GM21786 (cell line): ENCODE results near the gene EML6.
A peak's percentile ranks its signal among the peaks of the same experiment; 100 is the strongest.

Experiments
- ATAC-seq: cut with Tn5 transposase; IDR thresholded peaks from one replicate; pipeline ENCODE4 v1.9.1; 2021; ENCODE audit not compliant: unreplicated experiment

The EML6 gene

DNA sequence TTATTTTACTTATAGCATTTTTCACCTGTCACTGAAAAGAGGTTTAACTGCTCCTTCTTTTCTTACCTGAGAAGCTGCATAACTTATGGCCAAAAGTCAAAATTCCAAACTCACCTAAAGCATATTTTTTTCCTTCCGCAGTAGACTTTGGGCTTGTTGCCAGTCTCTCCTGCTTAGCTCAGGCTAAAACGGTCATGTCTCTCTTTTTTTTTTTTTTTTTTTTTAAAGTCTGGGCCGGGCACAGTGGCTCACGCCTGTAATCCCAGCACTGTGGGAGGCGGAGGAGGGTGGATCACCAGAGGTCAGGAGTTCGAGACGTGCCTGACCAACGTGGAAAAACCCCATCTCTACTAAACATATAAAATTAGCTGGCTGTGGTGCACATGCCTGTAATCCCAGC is 213.3 kb downstream of the EML6 start:
- ATAC-seq: no peak

DNA sequence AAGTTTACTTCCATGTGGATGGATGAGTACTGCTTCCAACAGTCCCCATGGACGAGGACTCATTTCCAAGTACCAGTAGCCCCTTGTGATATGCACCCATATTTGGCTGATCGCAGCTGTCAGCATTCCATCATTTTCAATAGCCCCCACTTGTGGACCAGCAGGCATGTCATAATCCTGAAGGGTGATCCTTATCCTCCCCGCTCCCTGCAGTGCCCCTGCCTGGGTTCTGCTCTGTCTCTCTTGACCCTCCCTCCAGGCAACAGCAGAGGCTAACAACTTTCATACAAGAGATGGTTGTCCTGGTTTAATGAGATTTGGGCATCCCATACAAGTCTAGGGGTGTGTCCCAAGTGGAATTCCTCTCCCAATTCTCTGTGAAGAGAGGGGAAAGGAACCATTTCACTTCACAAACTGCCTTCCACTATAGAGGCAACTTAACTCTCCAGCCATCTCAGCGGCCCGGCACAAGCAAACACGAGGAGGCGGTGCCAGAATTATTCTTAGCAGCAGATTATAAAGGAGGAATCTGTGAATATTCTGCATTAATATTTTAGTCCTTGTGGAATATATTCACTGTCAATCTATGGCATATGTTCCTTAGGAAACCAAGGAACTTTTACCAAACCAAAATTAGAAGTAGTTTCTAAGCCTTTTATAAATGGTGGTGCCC is 216.1 kb downstream of the EML6 start:
- ATAC-seq: no peak

DNA sequence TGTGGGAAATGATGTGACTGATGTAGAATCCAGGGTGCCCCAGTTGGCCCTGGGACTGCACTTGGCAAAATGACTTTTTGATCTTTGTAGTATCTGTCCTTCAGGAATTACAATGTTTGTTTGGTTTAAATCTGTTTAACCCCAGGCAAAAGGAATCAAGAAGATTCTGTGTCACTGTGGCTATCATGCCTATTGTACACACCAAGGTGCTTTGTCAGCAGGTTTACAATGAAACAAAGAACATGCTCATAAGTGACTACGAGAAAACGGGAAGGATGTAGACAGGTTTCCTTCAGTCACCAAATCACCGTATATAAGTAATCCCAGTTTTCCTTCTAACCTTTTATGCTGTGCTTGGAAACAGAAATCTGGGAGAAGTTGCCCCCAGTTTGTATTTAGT is 217.3 kb downstream of the EML6 start:
- ATAC-seq: no peak

DNA sequence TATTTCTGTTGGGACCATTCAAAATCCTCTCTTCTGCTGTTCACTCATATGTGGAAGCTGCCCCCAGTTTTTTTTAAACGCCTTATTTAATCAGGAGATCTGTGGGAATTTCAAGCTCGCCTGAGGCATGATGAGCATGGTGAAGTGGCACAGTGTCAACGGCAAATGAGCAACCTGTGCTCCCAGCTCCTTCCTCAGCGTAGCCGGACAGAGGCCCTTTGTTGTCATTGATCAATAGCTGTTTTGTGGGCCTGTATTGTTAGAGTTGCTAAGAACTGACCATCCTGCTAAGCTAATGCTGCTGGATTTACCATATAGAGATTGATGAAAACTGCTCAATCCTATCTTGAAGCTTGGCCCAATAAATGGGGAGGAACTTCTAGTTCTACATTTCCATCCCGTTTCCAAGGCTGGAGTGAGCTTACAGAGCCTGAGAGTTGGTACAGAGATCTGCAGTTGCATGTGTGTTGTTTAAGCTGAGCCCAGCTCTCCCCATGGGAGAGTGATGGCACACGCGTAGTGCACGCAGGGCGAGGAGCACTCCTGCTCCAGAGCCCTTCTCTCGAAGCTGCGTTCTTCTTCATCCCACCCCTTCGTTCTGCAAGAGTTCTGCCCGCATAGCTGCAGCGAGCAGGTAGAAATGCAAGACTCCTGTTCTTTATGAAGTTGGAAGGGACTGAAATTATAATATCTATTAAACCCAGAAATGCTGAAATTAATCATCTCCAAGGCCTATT is 218.0 kb downstream of the EML6 start:
- ATAC-seq: no peak

DNA sequence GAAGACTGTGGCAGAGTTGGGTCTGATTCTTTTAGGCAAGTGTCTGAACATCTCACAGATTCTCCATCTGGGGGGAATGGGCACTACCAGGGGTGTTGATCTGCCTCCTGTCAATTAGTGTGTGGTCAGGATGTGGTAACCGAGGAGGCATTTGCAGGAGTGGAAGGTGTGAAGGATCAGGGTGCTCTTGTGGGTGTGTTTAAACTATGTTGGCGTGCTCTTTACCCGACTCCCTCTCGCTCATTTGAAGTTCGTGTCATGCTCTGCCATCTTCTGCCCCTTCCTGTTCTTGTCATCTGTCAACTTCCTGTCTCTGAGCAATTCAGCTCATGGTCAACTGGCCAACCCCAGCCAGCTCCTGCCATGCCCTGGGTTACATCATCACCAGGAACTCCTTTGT is 218.9 kb downstream of the EML6 start:
- ATAC-seq: no peak

DNA sequence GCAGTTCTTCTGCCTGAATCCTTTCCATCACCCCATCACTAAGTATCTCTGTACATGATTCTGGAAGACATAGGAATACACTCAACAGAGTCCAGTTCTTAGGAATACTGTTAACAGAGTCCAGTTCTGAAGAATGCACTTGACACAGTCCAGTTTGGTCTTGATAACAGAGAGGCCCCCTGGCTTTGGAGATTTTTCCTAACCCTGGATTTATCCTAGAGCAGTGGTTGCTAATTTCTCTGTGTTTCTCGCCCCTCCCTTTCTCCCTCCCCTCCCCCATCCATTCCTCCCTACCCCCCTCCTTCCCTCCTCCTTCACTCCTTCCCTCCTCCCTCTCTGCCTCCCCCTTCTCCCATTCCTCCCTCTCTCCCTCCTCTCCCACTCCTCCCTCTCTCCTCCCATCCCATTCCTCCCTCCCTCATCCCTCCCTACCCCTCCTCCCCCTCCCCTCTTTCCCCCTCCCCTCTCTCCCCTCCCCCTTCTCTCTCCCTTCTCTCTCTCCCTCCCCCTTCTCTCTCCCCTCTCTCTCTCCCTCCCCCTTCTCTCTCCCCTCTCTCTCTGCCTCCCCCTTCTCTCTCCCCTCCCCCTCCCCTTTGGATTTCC is 221.4 kb downstream of the EML6 start:
- ATAC-seq: no peak

DNA sequence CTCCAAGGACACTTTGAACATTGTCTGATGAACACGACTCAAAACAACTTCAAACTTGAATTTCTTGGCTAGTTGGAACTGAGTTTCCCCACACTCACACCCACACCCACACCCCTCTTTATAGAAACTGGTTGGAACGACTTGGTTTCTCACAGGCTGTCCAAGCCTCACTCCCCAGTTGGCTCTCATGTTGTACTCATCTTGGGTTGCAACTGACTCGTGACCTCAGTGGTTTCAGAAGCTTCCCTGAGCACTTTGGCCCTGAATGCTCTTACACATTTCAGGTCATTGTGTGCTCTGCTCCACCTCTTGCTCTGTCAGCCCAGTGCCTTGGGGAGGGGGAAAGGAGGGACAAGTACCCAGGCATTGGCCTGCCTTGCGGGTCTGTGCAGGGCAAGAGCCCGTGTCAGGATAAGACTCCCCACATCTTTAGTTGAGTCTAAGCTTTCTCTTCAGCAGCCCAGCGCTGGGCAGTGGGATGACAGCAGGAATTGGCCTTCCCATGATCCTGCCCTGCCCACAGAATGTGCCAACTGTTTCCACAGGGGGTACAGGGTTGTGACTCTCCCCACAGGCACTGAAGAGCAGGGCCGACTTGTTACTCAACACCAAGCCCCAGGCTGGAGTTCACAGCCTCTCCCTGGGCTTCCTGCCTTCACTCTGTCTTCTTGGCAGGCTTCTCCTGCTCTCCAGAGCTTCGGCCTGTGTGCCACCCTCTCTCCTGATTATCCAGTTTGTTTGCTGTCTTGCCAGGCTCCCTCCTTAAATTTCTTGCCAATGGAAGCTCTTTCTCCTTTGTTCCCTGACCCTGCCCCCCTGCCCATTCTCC is 222.1 kb downstream of the EML6 start:
- ATAC-seq: peak; percentile 72

DNA sequence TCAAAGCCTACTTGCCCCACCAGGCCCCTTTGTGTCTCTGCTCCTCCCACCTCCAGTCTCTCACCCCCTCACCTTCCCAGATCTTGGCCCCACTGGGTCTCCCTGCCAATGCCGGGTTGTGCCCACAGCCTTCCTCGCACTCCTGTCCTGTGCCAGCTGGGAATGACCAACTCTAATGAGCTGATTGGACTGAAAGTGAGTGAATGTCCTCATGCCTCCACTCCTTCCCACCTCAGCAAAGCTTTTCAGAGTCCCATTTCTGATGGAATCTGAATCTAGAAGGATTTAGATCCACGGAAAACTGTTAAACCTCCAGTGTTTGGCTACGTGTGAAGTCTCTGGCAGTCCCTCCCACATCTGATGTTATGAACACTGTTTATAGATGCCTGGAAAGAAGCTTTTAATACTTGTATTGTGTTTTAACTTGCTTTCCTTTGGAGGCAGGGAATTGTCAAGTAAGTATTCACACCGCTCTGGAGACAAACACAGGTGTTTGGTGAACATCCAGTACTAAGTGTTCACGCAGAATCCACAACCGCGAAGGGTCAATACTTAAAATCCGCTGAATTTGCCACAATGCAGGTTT is 222.9 kb downstream of the EML6 start:
- no peak for ATAC-seq

DNA sequence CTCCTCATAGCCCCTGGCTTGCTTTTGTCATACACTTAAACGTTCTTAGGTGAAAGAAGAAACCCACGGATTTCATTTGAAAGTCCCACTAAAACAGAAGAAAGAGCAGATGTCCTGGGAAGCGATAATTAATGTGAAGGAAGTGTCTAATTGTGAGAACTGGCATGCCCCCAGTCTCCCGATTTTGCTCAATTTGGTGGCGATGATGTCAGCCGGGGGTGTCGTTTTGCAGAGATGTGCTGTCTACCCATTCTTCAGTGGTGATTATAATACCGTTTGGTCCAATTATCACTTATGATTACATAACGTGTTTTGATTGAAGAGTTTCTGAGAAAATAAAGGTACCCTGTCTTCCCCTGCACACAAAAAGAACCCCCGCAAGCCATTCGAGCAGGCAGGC is 223.7 kb downstream of the EML6 start:
- no peak for ATAC-seq

DNA sequence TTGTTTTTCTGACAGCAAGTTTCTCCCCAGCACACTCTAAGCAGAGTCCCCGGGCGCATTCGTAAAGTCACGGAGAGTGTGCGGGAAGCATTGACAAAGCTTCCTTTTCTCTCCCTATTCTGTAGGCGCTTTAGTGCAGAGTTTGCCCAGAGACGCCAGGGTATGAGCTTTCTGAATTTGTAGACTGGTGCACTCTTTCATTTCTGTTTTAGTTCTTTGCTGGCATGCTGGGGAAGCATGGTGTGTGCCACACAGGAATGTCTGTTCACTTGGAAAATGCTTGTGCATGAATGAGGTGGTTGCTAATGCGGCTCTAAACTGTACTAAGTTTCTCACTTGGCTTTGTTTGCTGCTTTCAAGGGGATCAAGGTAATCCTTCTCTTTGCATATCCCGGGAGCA is 224.2 kb downstream of the EML6 start:
- ATAC-seq: no peak

DNA sequence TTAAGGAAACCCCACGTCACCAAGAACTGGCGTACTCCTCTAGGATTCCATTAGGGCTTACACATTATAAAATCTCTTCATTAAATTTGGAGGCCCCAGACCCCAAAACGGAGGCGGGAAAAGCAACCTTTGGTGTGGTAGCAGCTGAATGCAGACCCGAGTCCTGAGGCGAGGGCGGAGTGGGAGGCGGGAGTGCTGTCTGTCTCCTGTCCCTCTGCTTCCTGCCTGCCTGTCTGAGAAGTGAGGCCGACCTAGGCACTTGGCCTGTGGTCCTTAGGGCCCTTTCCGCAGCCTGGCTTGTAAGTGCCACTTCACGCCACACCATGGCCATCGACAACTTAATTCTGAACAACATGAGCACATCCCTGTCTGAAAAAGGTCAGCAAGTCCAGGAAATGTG is 224.7 kb downstream of the EML6 start:
- ATAC-seq: no peak

DNA sequence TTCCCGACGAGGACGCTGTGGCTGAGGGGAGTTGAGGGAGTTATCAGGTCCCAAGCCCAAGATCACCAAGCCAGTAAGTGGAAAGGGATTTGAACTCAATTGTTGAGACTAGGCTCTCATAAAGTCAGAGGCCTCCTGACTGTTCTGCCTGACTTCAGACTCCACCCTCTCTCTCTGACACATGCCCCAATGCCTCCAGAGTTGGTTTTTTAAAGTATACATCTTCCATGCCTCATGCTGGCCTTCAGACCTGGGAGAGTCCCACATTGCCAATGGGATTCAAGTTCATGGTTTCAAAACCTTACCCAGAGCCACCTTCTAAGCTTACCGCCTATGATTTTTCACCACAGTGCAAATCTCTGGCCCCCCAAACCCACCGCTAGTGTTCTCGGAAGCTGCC is 226.0 kb downstream of the EML6 start:
- no peak for ATAC-seq

DNA sequence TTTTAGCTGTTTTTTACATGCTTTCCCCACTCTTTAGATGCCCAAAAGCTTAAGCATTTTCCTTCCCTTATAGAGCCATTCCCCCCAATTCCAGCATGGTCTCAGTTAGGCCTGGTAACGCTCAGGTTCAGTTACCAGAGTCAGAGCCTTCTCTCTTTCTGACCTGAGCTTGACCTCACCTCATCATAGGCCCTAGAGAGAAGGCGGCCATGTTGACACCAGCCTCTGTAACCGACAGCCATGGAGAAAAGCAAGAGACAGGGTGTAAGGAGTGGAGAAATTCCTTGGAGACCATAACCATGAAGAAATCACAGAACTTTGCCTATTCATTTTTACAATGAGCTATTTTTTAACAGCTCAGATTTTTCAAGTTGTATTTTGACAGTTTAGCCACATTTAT is 227.3 kb downstream of the EML6 start:
- no peak for ATAC-seq

DNA sequence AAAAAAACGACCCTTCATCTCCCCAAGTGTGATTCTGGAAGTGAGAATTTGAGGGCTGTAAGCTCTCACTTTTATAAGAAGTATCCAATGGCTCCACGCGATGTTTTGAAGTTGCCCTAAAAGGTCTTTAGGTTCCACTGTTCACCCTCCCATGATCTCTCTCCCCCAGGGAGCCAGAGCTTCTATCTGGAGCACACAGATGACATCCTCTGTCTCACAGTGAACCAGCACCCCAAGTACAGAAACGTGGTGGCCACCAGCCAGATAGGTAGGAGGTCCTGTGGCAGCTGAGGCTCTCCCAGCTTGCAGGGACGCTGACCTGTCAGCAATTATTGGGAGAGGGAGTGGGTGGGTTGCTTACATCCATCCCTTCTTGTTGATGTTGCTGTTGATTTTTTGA is 229.0 kb downstream of the EML6 start:
- ATAC-seq: no peak

DNA sequence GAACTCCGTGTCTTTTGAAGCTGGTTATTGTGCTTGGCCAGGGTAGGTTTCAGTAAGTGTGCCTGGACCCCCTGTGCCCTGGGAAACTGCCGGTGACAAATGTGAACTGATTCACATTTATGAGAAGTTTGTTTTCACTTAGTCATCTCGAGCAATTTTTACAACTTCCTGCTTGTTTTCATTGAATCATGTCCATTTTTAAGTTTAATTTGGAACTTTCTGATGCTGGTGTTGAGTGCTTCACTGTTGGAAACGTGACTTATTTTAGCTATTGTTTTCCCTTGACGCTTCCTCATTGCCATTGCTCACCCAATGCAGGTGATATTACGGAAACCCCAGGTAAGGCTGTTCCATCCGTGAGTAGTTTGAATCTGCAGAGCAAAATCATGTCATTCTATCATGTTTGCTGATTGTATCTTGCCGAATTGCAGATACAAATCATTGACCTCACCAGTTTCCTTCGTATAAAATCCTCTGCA is 229.6 kb downstream of the EML6 start:
- no peak for ATAC-seq

DNA sequence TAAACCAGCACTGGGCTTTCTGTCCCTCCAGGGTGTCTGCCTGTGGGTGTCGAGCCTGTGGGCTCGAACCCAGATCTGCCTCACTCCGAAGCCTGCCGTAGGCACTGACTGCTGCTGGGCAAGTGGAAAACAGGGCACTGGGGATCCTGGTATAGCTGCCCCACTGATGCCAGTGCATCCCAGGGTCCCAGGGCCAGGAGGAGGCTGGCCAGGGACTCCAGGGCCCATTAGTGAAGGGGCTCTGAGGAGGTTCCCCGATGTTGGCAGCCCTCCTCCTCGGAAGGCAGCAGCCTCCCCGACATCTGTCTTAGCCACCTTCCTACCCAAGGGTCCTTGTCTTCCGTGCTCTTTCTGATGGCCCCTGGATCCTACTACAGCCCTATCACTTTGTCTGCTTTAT is 230.7 kb downstream of the EML6 start:
- no peak for ATAC-seq

DNA sequence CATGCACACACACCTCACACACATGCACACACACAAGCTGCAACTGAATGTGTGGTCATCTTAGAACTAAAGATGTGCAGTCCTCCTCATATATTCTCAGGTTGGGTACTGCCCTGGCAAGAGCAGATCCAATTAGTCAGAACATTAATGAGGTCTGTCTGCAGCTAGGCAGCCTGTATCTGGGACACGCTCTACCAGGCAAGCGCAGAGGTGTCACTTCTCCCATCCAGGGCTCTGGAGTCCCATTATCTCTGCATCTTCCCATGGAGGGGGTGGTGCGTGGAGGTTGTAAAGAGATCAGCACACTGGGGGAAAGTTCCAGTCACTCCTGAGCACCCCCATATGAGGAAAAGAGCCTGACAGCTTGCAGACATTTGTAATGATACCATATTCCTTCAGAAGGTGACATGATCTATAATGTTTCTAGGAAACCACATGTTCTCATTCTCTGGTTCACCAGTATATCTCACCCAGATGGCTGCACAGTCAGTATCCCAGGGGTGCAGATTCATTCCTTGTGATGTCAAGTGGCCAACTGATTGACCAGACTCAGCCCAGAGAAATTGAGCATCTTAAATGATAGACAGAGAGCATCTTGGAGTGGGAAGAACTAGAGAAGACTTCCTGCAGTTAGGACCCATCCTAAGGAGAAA is 231.4 kb downstream of the EML6 start:
- no peak for ATAC-seq

DNA sequence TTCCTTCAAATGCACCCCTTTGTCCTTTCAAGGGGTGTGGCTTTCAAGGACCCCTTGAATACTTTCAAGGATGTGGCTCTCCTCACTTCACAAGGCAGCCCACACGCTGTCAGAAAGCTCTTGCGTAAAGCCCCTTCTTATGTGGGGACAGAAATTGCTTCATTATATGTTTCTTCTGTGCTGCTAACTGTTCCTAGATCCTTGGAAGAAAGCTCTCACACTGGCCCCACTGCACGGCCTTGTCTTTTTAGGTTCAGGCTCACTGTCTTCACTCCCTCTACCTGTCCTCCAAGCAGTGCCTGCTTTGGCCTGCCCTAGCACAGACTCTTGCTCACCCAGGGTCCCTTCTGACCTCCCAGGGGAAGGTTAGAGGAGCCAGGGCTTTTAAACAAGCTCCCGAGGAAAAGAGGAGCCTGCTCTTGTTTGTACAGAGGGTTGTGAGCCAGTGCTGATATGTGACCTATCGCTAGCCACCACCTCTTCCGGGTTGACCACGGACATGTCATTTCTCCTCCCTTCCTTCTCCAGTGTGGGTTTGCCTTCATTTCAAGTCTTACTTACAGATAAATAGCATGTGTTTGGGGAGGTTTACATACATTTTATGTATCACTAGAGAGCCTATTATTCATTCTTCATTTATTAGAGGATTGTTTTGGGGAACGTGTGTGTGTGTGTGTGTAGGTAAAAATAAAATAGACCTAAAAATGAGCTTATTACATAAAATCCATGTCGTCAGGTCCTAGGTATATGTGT is 232.1 kb downstream of the EML6 start:
- no peak for ATAC-seq

DNA sequence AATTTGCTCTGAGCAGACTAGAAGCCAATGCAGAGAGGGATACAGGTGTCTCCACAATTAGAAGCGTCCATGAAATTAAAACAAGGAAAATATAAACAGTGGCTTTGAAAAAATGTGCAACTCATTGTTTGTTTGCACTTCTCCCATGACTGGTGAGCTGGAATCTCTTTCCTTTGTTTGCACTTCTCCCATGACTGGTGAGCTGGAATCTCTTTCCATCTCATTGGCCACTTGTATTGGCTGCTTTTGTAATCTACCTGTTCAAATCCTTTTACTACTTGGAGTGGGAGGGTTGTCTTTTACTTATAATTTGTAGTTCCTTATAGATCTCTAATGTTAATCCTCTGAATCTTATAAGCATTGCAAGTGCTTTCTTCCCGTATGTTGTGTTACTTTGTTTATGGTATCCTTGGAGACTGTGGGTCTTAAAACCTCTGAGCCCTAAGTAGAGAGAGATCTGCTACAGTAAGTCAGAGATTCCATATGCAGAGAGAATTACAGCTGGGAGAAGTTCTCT is 232.7 kb downstream of the EML6 start:
- no peak for ATAC-seq
